Measurements from ENCODE around the gene SH3RF2. TPM values are rescaled to one million over a fixed set of nuclear protein-coding genes. Genes with fewer than 3 reads are reported as not detected.

The SH3RF2 gene
- total and polyA plus RNA-seq, 2 of the 13 experiments (the other 11 are each of a cell fraction or from before 2014, with no cell fraction given), result 2.6 to 3.7 TPM

DNA sequence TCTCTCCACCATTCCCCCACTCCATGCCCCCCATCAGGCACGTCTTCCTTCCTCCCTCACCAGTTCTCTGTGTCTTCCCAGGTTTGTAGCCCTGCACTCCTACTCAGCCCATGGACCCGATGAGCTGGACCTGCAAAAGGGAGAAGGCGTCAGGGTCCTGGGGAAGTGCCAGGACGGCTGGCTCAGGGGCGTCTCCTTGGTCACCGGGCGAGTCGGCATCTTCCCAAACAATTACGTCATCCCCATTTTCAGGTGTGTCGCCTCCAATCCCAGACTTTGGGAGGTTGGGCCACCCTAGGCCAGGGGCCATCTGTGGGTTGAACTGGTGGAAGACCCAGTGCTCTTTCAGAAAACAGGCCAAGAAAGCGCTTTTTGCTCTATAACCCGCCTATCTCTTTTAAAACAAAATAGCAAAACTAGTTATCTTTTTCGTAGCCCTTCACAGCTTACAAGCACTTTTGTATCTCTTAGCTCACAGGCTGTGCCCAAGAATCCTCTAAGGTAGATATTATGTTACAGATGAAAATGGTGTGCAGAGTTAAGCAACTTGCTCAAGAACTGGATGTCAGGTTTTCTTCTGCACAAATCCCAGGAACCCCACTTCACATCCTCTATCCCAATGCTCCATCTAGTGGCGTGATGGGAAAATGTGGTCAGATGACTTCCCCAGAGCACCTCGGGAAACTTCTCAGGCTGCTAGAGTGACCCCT lies 112.8 kb downstream of the SH3RF2 start:
- 84% methylated on average over 15 of the region's 15 CpGs for WGBS (ENCODE audit: low lambda C conversion rate)
- no peaks in the 10 kb centered on the region for H3K27me3 ChIP-seq (ENCODE audit: control insufficient read depth in 1 of 2, insufficient read depth in 2 of 2, low read length in 2 of 2)
- ChIA-PET POLR2A (no interaction called here), CTCF (ENCODE audit: low intra/inter-chr PET ratio, low total read pairs) (interaction anchor here (1.1 to 2.2 kb wide), 5 partner anchors 141 to 368 kb away, joined by 3 to 7 read pairs (median 6); no protein-coding TSS in a partner anchor)
- no peaks in the 10 kb centered on the region for H3K79me2 ChIP-seq (ENCODE audit: insufficient read depth, low read length)
- peaks cover 2 to 10% of the 10 kb centered on the region in 2 experiments; a peak in 3 of 5 replicates for H3K36me3 ChIP-seq (replicated peaks in 1 of 2; ENCODE audit: control insufficient read depth in 1 of 2, insufficient read depth in 2 of 2, low read length in 2 of 2)
- no peak overlapping the region for H3K27ac ChIP-seq (ENCODE audit: extremely low read length, insufficient read depth, low read length)
- FAIRE-seq, result peak; percentile 91
- intact Hi-C loops (cut with micrococcal nuclease; ENCODE audit: unreplicated experiment) (loop anchor here (1.0 to 2.0 kb wide), 5 partner anchors 112 to 368 kb away; partner anchors contain the start of gene SH3RF2), in situ Hi-C loops (cut with HindIII; ENCODE audit: extremely low pct_ligation_motif_present, low pct_unique_long_range_greater_than_20kb) (no loop called here)
- peak; percentile 92 for ATAC-seq
- no peaks in the 10 kb centered on the region for H3K9me3 ChIP-seq (ENCODE audit: low read length)
- no peak overlapping the region for H3K9ac ChIP-seq (ENCODE audit: insufficient read depth, low read depth, low read length)
- no peak overlapping the region for H3K4me3 ChIP-seq (replicated peaks in 1 of 3; ENCODE audit: insufficient read depth in 1 of 3, low read depth in 2 of 3, low read length in 3 of 3)
- DNase-seq (ENCODE audit: low spot score), result peak; percentile 66
- no peaks in the 10 kb centered on the region for H4K20me1 ChIP-seq (ENCODE audit: insufficient read depth, low read length)
- H3K4me2 ChIP-seq (ENCODE audit: low read depth, low read length), result no peak overlapping the region
- H2AFZ ChIP-seq (ENCODE audit: low read length), result no peak overlapping the region
- H3K4me1 ChIP-seq (ENCODE audit: insufficient read depth, low read length), result no peaks in the 10 kb centered on the region
- BruUV-seq (replicated peaks), result no TSS peak
- no peak for TF ChIP-seq ZNF749 (CRISPR knock-in tag; IDR thresholded peaks at IDR 0.05; ENCODE audit: borderline replicate concordance)
- no peak for TF ChIP-seq NBN (conservative IDR thresholded peaks at IDR 0.05)
- no peak for TF ChIP-seq ZNF160 (CRISPR knock-in tag; IDR thresholded peaks at IDR 0.05)
- TF ChIP-seq CEBPG (CRISPR knock-in tag; IDR thresholded peaks at IDR 0.05), result peak; percentile 13; the same call in 1 of the 2 replicates
- TF ChIP-seq SMC3 (IDR thresholded peaks at IDR 0.05; ENCODE audit: low read length), result peak; percentile 92
- TF ChIP-seq, protein P1, sequence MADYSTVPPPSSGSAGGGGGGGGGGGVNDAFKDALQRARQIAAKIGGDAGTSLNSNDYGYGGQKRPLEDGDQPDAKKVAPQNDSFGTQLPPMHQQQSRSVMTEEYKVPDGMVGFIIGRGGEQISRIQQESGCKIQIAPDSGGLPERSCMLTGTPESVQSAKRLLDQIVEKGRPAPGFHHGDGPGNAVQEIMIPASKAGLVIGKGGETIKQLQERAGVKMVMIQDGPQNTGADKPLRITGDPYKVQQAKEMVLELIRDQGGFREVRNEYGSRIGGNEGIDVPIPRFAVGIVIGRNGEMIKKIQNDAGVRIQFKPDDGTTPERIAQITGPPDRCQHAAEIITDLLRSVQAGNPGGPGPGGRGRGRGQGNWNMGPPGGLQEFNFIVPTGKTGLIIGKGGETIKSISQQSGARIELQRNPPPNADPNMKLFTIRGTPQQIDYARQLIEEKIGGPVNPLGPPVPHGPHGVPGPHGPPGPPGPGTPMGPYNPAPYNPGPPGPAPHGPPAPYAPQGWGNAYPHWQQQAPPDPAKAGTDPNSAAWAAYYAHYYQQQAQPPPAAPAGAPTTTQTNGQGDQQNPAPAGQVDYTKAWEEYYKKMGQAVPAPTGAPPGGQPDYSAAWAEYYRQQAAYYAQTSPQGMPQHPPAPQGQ (CRISPR knock-in tag; IDR thresholded peaks at IDR 0.05; ENCODE audit: borderline replicate concordance), result no peak
- TF ChIP-seq, protein P2, sequence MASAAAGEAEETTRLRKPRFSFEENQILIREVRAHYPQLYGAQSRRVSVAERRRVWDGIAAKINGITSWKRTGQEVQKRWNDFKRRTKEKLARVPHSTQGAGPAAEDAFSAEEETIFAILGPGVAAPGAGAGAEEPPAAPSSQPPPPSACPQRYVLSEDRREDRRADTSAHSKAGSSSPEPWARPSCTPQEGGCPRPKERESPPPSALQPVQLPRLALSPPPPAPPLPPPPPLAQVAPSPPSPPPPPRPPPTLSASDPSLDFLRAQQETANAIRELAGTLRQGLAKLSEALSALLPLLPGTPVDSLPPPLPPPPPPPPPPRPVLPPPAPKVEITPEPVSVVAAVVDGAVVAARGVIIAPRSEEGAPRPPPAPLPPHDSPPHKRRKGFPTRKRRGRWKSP (CRISPR knock-in tag; IDR thresholded peaks at IDR 0.05), result 0 out of 2 replicates have a peak, but pooled peaks have one; percentile 36
- TF ChIP-seq, protein P3, sequence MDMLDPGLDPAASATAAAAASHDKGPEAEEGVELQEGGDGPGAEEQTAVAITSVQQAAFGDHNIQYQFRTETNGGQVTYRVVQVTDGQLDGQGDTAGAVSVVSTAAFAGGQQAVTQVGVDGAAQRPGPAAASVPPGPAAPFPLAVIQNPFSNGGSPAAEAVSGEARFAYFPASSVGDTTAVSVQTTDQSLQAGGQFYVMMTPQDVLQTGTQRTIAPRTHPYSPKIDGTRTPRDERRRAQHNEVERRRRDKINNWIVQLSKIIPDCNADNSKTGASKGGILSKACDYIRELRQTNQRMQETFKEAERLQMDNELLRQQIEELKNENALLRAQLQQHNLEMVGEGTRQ (IDR thresholded peaks at IDR 0.05; ENCODE audit: low read depth, low read length), result no peak
- TF ChIP-seq, protein P3 (CRISPR knock-in tag; IDR thresholded peaks at IDR 0.05; ENCODE audit: borderline replicate concordance), result no peak
- TF ChIP-seq, protein P4, sequence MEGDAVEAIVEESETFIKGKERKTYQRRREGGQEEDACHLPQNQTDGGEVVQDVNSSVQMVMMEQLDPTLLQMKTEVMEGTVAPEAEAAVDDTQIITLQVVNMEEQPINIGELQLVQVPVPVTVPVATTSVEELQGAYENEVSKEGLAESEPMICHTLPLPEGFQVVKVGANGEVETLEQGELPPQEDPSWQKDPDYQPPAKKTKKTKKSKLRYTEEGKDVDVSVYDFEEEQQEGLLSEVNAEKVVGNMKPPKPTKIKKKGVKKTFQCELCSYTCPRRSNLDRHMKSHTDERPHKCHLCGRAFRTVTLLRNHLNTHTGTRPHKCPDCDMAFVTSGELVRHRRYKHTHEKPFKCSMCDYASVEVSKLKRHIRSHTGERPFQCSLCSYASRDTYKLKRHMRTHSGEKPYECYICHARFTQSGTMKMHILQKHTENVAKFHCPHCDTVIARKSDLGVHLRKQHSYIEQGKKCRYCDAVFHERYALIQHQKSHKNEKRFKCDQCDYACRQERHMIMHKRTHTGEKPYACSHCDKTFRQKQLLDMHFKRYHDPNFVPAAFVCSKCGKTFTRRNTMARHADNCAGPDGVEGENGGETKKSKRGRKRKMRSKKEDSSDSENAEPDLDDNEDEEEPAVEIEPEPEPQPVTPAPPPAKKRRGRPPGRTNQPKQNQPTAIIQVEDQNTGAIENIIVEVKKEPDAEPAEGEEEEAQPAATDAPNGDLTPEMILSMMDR (CRISPR knock-in tag; IDR thresholded peaks at IDR 0.05), result peak; percentile 83
- TF ChIP-seq, protein P5, sequence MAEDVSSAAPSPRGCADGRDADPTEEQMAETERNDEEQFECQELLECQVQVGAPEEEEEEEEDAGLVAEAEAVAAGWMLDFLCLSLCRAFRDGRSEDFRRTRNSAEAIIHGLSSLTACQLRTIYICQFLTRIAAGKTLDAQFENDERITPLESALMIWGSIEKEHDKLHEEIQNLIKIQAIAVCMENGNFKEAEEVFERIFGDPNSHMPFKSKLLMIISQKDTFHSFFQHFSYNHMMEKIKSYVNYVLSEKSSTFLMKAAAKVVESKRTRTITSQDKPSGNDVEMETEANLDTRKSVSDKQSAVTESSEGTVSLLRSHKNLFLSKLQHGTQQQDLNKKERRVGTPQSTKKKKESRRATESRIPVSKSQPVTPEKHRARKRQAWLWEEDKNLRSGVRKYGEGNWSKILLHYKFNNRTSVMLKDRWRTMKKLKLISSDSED (CRISPR knock-in tag; IDR thresholded peaks at IDR 0.05), result no peak
- TF ChIP-seq SOX5 (CRISPR knock-in tag; IDR thresholded peaks at IDR 0.05; ENCODE audit: borderline replicate concordance), result 0 out of 2 replicates have a peak, but pooled peaks have one; percentile 16
- TF ChIP-seq SMYD3 (CRISPR knock-in tag; IDR thresholded peaks at IDR 0.05), result no peak
- 0 out of 2 replicates have a peak, but pooled peaks have one; percentile 23 for TF ChIP-seq ZNF605 (CRISPR knock-in tag; IDR thresholded peaks at IDR 0.05)
